Right lobe of liver (tissue), 6 donors: ENCODE measurements around the gene CGGBP1. TPM values are rescaled to one million over a fixed set of nuclear protein-coding genes. Genes with fewer than 3 reads are reported as not detected.
A peak's percentile ranks its signal among the peaks of the same experiment; 100 is the strongest.

ENCODE experiments used
- ATAC-seq, 4 donors: fragments of 200-7000 bp; cut with Tn5 transposase; one replicate each; pipeline ENCODE4 v1.9.1; 2020; ENCODE audit warnings: mild to moderate bottlenecking in 4 of 4, moderate library complexity in 4 of 4
- DNase-seq, 3 donors: peaks; one replicate each; pipeline ENCODE4 v3.0.0-alpha.2; 2020
- H3K27ac ChIP-seq, 3 donors: fragments of 200-600 bp; one replicate each; pipeline ENCODE4 v1.8.0; 2022
- H3K27me3 ChIP-seq, 2 donors: fragments of 200-600 bp; one replicate each; pipeline ENCODE4 v1.8.0; 2022
- H3K36me3 ChIP-seq, 4 donors: fragments of 200-600 bp; sonication (generic) in 1 of 4; one replicate each; pipeline versions ENCODE4 v1.5.1 to v1.8.0; 2017 to 2022; ENCODE audit warnings: control low read depth in 1 of 4
- H3K4me1 ChIP-seq, 4 donors: fragments of 200-600 bp; sonication (generic) in 1 of 4; one replicate each; pipeline versions ENCODE4 v1.5.1 to v1.8.0; 2017 to 2022; ENCODE audit warnings: control low read depth in 1 of 4
- H3K4me3 ChIP-seq, 3 donors: fragments of 200-600 bp; one replicate each; pipeline ENCODE4 v1.8.0; 2022
- H3K9me3 ChIP-seq, 4 donors: fragments of 200-600 bp; sonication (generic) in 1 of 4; one replicate each; pipeline versions ENCODE4 v1.5.1 to v1.8.0; 2017 to 2022; ENCODE audit warnings: control low read depth in 1 of 4
- CTCF ChIP-seq, 4 donors: fragments of 200-600 bp in 3 of 4; fragments of 450-650 bp in 1 of 4; IDR thresholded peaks; one replicate each; pipeline versions ENCODE4 v1.5.1 to v1.8.0; 2016 to 2022; ENCODE audit warnings: antibody characterized with exemption in 4 of 4, mild to moderate bottlenecking in 2 of 4
- POLR2A ChIP-seq: fragments of 450-650 bp; IDR thresholded peaks from one replicate; pipeline ENCODE4 v1.6.1; 2017; ENCODE audit warnings: antibody characterized with exemption, mild to moderate bottlenecking
- WGBS: methylation state at CpG from one replicate; pipeline ENCODE4 v1.1.6; 2018; ENCODE audit warnings: low coverage, low lambda C conversion rate; ENCODE audit not compliant: insufficient coverage; ENCODE audit errors: missing lambda C conversion rate; 5-methylcytosine and 5-hydroxymethylcytosine counted together
- intact Hi-C, 2 donors: fragments of 100-400 bp; cut with DNase I; formaldehyde crosslinking; loops; one replicate each; pipeline versions ENCODE4 v1.11.2 to v1.14.1; 2022
- total RNA-seq, 6 experiments: library from RNA; depleted of rRNA in 2 of 6; stranded (reverse); fragments of >200 nt in 2 of 6; fragmentation: NEBNext Ultra II Directional in 3 of 6; extraction: Animal tissue kit (Norgen Biotek cat#: 25700) in 3 of 6; gene quantifications; one replicate each; pipeline versions ENCODE4 v1.1.0 to v1.2.4, GENCODE V29; 2016 to 2023
- donor health status: DM: no; HTN: yes; CAD: no.
- donor health status: DM: no; HTN: no; CAD: no.
- donor health status: DM: no; HTN: no; CAD: no.
- donor health status: DM: no; HTN: yes; CAD: no.
- donor health status: DM: no; HTN: yes; CAD: no.

The CGGBP1 gene
- total RNA-seq, 6 experiments from 2014 or later, result 22.5 to 34.2 (median 30.7) TPM

GRCh38 chr3:88076712-88077111, 17.9 kb upstream of the CGGBP1 start:
- intact Hi-C loops, result no loop called here
- no peak for DNase-seq
- H3K9me3 ChIP-seq, result no peaks in the 10 kb centered on the region
- no peaks in the 10 kb centered on the region for H3K36me3 ChIP-seq
- H3K27me3 ChIP-seq, result no peaks in the 10 kb centered on the region
- WGBS, result 100% methylated on average over 1 of the region's 1 CpG
- H3K4me1 ChIP-seq, result peaks cover 0 to 20% (median 5%) of the 10 kb centered on the region in 4 donors
- no peak overlapping the region for H3K27ac ChIP-seq
- no peak for ATAC-seq
- no peak overlapping the region for H3K4me3 ChIP-seq
- TF ChIP-seq POLR2A (no peak), CTCF (IDR thresholded peaks at IDR 0.05) (no peak)

DNA sequence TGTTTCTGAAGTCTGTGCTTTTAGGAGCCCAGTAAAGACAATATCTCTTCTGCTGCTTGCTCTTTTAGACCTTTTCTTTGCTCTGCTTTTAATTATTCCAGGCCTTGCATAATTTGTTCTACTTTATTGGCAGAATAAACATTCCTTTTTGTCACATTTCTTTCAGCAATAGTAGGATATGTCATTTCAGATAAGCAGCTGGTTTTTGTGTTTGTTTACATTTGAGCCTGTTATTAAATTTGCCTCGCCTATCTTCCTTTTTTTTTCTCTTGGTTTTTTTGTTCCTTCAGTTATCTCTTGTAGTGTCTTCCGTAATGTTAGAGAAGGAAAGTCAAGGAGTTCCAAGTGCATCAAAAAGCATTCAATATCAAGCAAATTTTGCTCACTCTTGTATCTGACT, 16.7 kb upstream of the CGGBP1 start:
- no peak for TF ChIP-seq CTCF (IDR thresholded peaks at IDR 0.05)
- TF ChIP-seq POLR2A, result no peak
- H3K9me3 ChIP-seq, result no peaks in the 10 kb centered on the region
- peaks cover 0 to 20% (median 5%) of the 10 kb centered on the region in 4 donors for H3K4me1 ChIP-seq
- H3K27me3 ChIP-seq, result no peaks in the 10 kb centered on the region
- no peak for DNase-seq
- intact Hi-C loops, result no loop called here
- H3K4me3 ChIP-seq, result no peak overlapping the region
- H3K36me3 ChIP-seq, result no peaks in the 10 kb centered on the region
- 49% methylated on average over 2 of the region's 2 CpGs for WGBS
- peak in 2 of 4 donors; percentile 35 to 37 for ATAC-seq
- H3K27ac ChIP-seq, result no peak overlapping the region

DNA sequence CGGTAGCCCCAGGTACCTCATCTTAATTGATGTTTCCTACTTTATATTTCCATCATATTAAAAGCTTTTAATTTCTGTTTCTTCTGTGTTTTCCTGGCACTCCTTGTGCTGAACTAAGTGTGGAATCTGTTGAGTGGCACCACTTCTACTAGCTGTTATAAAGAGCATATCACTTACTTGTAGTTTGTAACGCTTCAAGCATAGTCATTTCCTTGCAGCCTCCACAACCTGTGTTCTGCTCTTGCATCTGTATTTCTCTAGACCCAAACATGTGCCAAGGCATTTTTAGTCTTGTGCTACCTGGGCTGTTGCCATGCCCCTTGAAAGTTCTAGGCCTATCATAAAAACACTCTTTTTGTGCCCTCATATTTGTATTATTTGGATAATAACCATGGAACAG, 16.3 kb upstream of the CGGBP1 start:
- Histone ChIP-seq H3K27ac (no peak overlapping the region), H3K4me1 (peaks cover 0 to 20% (median 5%) of the 10 kb centered on the region in 4 donors), H3K4me3 (no peak overlapping the region), H3K9me3 (no peaks in the 10 kb centered on the region), H3K36me3 (no peaks in the 10 kb centered on the region), H3K27me3 (no peaks in the 10 kb centered on the region)
- no peak for DNase-seq
- TF ChIP-seq POLR2A (no peak), CTCF (IDR thresholded peaks at IDR 0.05) (no peak)
- WGBS, result 76% methylated on average over 2 of the region's 2 CpGs
- ATAC-seq, result peak in 1 of 4 donors; percentile 36
- intact Hi-C loops, result no loop called here

GRCh38 chr3:88061746-88062145, 2.9 kb upstream of the CGGBP1 start:
- 32% methylated on average over 1 of the region's 1 CpG for WGBS
- no peak for DNase-seq

More at GRCh38 chr3:88061746-88062145, 2.9 kb upstream of the CGGBP1 start:
- Histone ChIP-seq H3K36me3 (peaks cover 0 to 4% (median 0%) of the 10 kb centered on the region in 4 donors), H3K27me3 (no peaks in the 10 kb centered on the region), H3K27ac (no peak overlapping the region), H3K4me3 (no peak overlapping the region), H3K9me3 (no peaks in the 10 kb centered on the region), H3K4me1 (peaks cover 0 to 30% (median 5%) of the 10 kb centered on the region in 4 donors)
- TF ChIP-seq CTCF (IDR thresholded peaks at IDR 0.05) (no peak), POLR2A (no peak)
- no peak for ATAC-seq
- intact Hi-C loops, result no loop called here
